ENCODE results near the gene TRIM46. TPM values are rescaled to one million over a fixed set of nuclear protein-coding genes. Genes with fewer than 3 reads are reported as not detected.

Gene TRIM46
- total RNA-seq, 1 experiment from 2014 or later, result 3.8 TPM

- DNase-seq (ENCODE audit: low read depth, low spot score) (no peak), ATAC-seq (no peak)
- Histone ChIP-seq H3K9me2 (ENCODE audit: insufficient read depth) (no peaks in the 10 kb centered on the region), H3K4me3 (replicated peaks in 1 of 2; ENCODE audit: low read depth in 1 of 2, low read length in 2 of 2) (no peak overlapping the region), H3K36me3 (ENCODE audit: control insufficient read depth in 1 of 2, insufficient read depth in 2 of 2, low read length in 2 of 2) (peaks cover 2 to 7% of the 10 kb centered on the region in 2 experiments; a peak in 3 of 4 replicates), H3K9ac (ENCODE audit: low read length) (no peak overlapping the region), H3K79me2 (ENCODE audit: insufficient read depth, low read length) (peaks cover 25% of the 10 kb centered on the region), H3K4me1 (ENCODE audit: control insufficient read depth in 1 of 2, insufficient read depth in 2 of 2, low read length in 2 of 2) (peaks cover 9 to 38% of the 10 kb centered on the region in 2 experiments; a peak in 3 of 4 replicates), H3K9me3 (ENCODE audit: control insufficient read depth in 1 of 2, insufficient read depth in 1 of 2, low read depth in 1 of 2, low read length in 2 of 2) (no peaks in the 10 kb centered on the region), H3K4me2 (ENCODE audit: low read length) (no peak overlapping the region), H3K27ac (ENCODE audit: low read depth, low read length) (no peak overlapping the region), H2AFZ (ENCODE audit: low read depth, low read length, poor library complexity, severe bottlenecking) (no peak overlapping the region), H3K27me3 (ENCODE audit: insufficient read depth, low read length) (no peaks in the 10 kb centered on the region), H4K20me1 (ENCODE audit: insufficient read depth) (no peaks in the 10 kb centered on the region)
- POLR2A ChIA-PET, result no interaction called here
- TF ChIP-seq EZH2phosphoT487 (IDR thresholded peaks at IDR 0.05; ENCODE audit: borderline replicate concordance), result no peak
- TF ChIP-seq REST (IDR thresholded peaks at IDR 0.05; ENCODE audit: low read depth), result no peak
- TF ChIP-seq MAX (IDR thresholded peaks at IDR 0.05), result no peak
- no peak for TF ChIP-seq JUND (IDR thresholded peaks at IDR 0.05)
- no peak for TF ChIP-seq CTCF (IDR thresholded peaks at IDR 0.05 in 2 of 3, conservative IDR thresholded peaks at IDR 0.05 in 1 of 3; ENCODE audit: borderline replicate concordance in 1 of 3, insufficient read depth in 1 of 3, low read depth in 2 of 3, low read length in 2 of 3)
- TF ChIP-seq SP1 (IDR thresholded peaks at IDR 0.05; ENCODE audit: low read depth), result no peak
- TF ChIP-seq YY1 (IDR thresholded peaks at IDR 0.05; ENCODE audit: extremely low read depth, insufficient replicate concordance, low read depth, low read length), result no peak
- TF ChIP-seq SRF (IDR thresholded peaks at IDR 0.05; ENCODE audit: low read depth), result no peak
- TF ChIP-seq ZNF274 (IDR thresholded peaks at IDR 0.05; ENCODE audit: low read depth, low read length), result no peak
- TF ChIP-seq EZH2 (IDR thresholded peaks at IDR 0.05), result no peak
- TF ChIP-seq RAD21 (IDR thresholded peaks at IDR 0.05; ENCODE audit: low read depth), result no peak
- no TSS peak for BruUV-seq (replicated peaks)
- intact Hi-C loops (cut with micrococcal nuclease), result loop anchor here (10.0 kb wide), 1 partner anchor 154 kb away; the partner anchor contains the start of gene RUSC1
- RAD21 ChIA-PET (ENCODE audit: low non-redundant PET in 1 of 2, low total read pairs in 2 of 2, uncharacterized antibody in 2 of 2, unreplicated experiment in 2 of 2), result no interaction called here
- CTCF ChIA-PET, result interaction anchor here (0.7 to 3.6 kb wide), 2 partner anchors 12 to 79 kb away, joined by 4 to 21 read pairs; no protein-coding TSS in a partner anchor
Observed at GRCh38 chr1:155170806-155171205, 2.8 kb upstream of the TRIM46 start.
